ENCODE data around the gene MFSD12. TPM values are rescaled to one million over a fixed set of nuclear protein-coding genes. Genes with fewer than 3 reads are reported as not detected.

MFSD12 gene
- total and polyA plus RNA-seq, 8 donors = 32.2 to 90.2 (median 46.7) TPM

GRCh38 chr19:3535235-3535535 lies 22.2 kb downstream of the MFSD12 start:
- no peaks in the 10 kb centered on the region for H3K27me3 ChIP-seq
- TF ChIP-seq, protein P1, sequence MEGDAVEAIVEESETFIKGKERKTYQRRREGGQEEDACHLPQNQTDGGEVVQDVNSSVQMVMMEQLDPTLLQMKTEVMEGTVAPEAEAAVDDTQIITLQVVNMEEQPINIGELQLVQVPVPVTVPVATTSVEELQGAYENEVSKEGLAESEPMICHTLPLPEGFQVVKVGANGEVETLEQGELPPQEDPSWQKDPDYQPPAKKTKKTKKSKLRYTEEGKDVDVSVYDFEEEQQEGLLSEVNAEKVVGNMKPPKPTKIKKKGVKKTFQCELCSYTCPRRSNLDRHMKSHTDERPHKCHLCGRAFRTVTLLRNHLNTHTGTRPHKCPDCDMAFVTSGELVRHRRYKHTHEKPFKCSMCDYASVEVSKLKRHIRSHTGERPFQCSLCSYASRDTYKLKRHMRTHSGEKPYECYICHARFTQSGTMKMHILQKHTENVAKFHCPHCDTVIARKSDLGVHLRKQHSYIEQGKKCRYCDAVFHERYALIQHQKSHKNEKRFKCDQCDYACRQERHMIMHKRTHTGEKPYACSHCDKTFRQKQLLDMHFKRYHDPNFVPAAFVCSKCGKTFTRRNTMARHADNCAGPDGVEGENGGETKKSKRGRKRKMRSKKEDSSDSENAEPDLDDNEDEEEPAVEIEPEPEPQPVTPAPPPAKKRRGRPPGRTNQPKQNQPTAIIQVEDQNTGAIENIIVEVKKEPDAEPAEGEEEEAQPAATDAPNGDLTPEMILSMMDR (IDR thresholded peaks at IDR 0.05) = no peak
- no peaks in the 10 kb centered on the region for H3K4me1 ChIP-seq
- intact Hi-C loops (cut with DNase I) = no loop called here
- peaks cover 0 to 85% of the 10 kb centered on the region in 2 donors for H3K36me3 ChIP-seq
- DNase-seq (no peak), ATAC-seq (no peak)
- no peak overlapping the region for H3K27ac ChIP-seq
- H3K9me3 ChIP-seq = no peaks in the 10 kb centered on the region
- H3K4me3 ChIP-seq = no peak overlapping the region

- Histone ChIP-seq H3K4me3 (no peak overlapping the region), H3K4me1 (no peaks in the 10 kb centered on the region), H3K36me3 (peaks cover 0 to 84% of the 10 kb centered on the region in 2 donors), H3K27me3 (no peaks in the 10 kb centered on the region), H3K27ac (no peak overlapping the region), H3K9me3 (no peaks in the 10 kb centered on the region)
- no peak for ATAC-seq
- intact Hi-C loops (cut with DNase I) = no loop called here
- DNase-seq = no peak
- TF ChIP-seq, protein P1 (IDR thresholded peaks at IDR 0.05) = no peak
Measured at GRCh38 chr19:3534375-3535234, 22.8 kb downstream of the MFSD12 start.

GRCh38 chr19:3533563-3534216 lies 23.7 kb downstream of the MFSD12 start:
- Histone ChIP-seq H3K4me3 (no peak overlapping the region), H3K9me3 (no peaks in the 10 kb centered on the region), H3K4me1 (no peaks in the 10 kb centered on the region), H3K27me3 (no peaks in the 10 kb centered on the region), H3K27ac (no peak overlapping the region), H3K36me3 (peaks cover 0 to 75% of the 10 kb centered on the region in 2 donors)
- no peak for ATAC-seq
- no peak for DNase-seq
- intact Hi-C loops (cut with DNase I) = no loop called here
- TF ChIP-seq, protein P1 (IDR thresholded peaks at IDR 0.05) = no peak

DNA sequence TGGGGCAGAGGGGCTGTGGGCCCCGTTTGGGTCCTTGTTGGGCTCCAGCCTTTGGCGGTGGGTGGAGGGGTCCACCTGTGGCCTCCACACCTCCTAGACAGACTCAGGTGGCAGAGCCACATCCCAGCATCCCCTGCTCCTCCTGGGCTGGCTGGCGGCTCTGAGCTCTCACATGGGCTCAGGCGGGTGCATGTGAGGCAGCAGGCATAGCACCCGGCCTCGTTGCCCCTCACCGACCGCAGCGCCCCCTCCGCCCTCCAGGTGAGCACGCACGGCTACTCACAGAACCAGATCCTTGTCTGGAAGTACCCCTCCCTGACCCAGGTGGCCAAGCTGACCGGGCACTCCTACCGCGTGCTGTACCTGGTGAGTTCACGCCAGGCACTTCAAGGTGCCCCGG lies 24.4 kb downstream of the MFSD12 start:
- DNase-seq (no peak), ATAC-seq (no peak)
- no peaks in the 10 kb centered on the region for H3K27me3 ChIP-seq
- intact Hi-C loops (cut with DNase I) = no loop called here
- TF ChIP-seq, protein P1 (IDR thresholded peaks at IDR 0.05) = no peak
- peaks cover 0 to 73% of the 10 kb centered on the region in 2 donors for H3K36me3 ChIP-seq
- no peak overlapping the region for H3K27ac ChIP-seq
- H3K9me3 ChIP-seq = no peaks in the 10 kb centered on the region
- no peaks in the 10 kb centered on the region for H3K4me1 ChIP-seq
- H3K4me3 ChIP-seq = no peak overlapping the region

GRCh38 chr19:3532154-3532786 lies 25.1 kb downstream of the MFSD12 start:
- no peak overlapping the region for H3K4me3 ChIP-seq
- DNase-seq = no peak
- H3K27ac ChIP-seq = no peak overlapping the region
- H3K9me3 ChIP-seq = no peaks in the 10 kb centered on the region
- no peaks in the 10 kb centered on the region for H3K27me3 ChIP-seq
- peaks cover 0 to 79% of the 10 kb centered on the region in 2 donors for H3K36me3 ChIP-seq
- intact Hi-C loops (cut with DNase I) = no loop called here
- TF ChIP-seq, protein P1 (IDR thresholded peaks at IDR 0.05) = no peak
- no peaks in the 10 kb centered on the region for H3K4me1 ChIP-seq
- no peak for ATAC-seq

Measured in left lung (tissue), 10 donors.